HG02610 (cell line): Measurements from ENCODE around the gene RNF157.

Experiments
- ATAC-seq: cut with Tn5 transposase; IDR thresholded peaks from one replicate; pipeline ENCODE4 v1.9.1; 2021; ENCODE audit warnings: mild to moderate bottlenecking, moderate library complexity; ENCODE audit not compliant: unreplicated experiment

RNF157 gene

GRCh38 chr17:76240461-76241203 is at the start of gene RNF157:
RNF157 (minus strand) TSS chr17:76240493; CDS start chr17:76240240, 253 bp downstream.
- peak; percentile 63 for ATAC-seq

- ATAC-seq: no peak
Measured at GRCh38 chr17:76281573-76282371, 41.5 kb upstream of the RNF157 start.

GRCh38 chr17:76280650-76281049 is 40.4 kb upstream of the RNF157 start:
- no peak for ATAC-seq

- no peak for ATAC-seq
Measured at GRCh38 chr17:76279742-76280287, 39.5 kb upstream of the RNF157 start.

GRCh38 chr17:76278952-76279741 is 38.9 kb upstream of the RNF157 start:
- no peak for ATAC-seq

- no peak for ATAC-seq
Measured at GRCh38 chr17:76278268-76278908, 38.1 kb upstream of the RNF157 start.

- ATAC-seq: no peak
Measured at GRCh38 chr17:76277300-76278267, 37.3 kb upstream of the RNF157 start.

GRCh38 chr17:76276461-76277299 is 36.4 kb upstream of the RNF157 start:
- no peak for ATAC-seq

GRCh38 chr17:76276069-76276431 is 35.8 kb upstream of the RNF157 start:
- no peak for ATAC-seq

GRCh38 chr17:76275382-76276068 is 35.2 kb upstream of the RNF157 start:
- ATAC-seq: no peak

GRCh38 chr17:76274112-76274956 is 34.0 kb upstream of the RNF157 start:
- no peak for ATAC-seq

GRCh38 chr17:76273445-76274111 is 33.3 kb upstream of the RNF157 start:
- ATAC-seq: no peak

- peak; percentile 5 for ATAC-seq
Measured at GRCh38 chr17:76272541-76273444, 32.5 kb upstream of the RNF157 start.

- ATAC-seq: peak; percentile 47
Measured at GRCh38 chr17:76271669-76272540, 31.6 kb upstream of the RNF157 start.
